B cell (primary cell): Measurements from ENCODE around the gene TM6SF1. TPM values are rescaled to one million over a fixed set of nuclear protein-coding genes. Genes with fewer than 3 reads are reported as not detected.
"Not testable (repeated sequence)": the region's sequence is repeated elsewhere in the genome, so short reads cannot be mapped to it uniquely, and the experiment has no call there.

ENCODE experiments used
- ATAC-seq: fragments of 200-7000 bp; cut with Tn5 transposase; one replicate; pipeline ENCODE4 v1.10.0; 2021; ENCODE audit warnings: low read depth, mild to moderate bottlenecking, moderate number of reproducible peaks, moderate library complexity
- CTCF ChIA-PET: fragments of 350-600 bp; sonication (Branson Sonifier 250); formaldehyde crosslinking; loops from one replicate; lab custom pipeline; 2021; ENCODE audit warnings: antibody characterized with exemption, inconsistent platforms; lab: Charles Lee
- POLR2A ChIA-PET: fragments of 350-600 bp; sonication (Branson Sonifier 250); formaldehyde crosslinking; loops from one replicate; lab custom pipeline; 2021; ENCODE audit warnings: antibody characterized with exemption; lab: Charles Lee
- DNase-seq: peaks from one replicate; pipeline ENCODE4 v3.0.0; 2013
- H2AFZ ChIP-seq: 2 replicates; pipeline ENCODE4 v1.6.1; 2012; ENCODE audit warnings: mild to moderate bottlenecking, low read depth, low read length; ENCODE audit not compliant: insufficient read depth, poor library complexity, severe bottlenecking
- H3K27ac ChIP-seq, 2 donors: 1 replicate in 1 of 2; 2 replicates in 1 of 2; pipeline ENCODE4 v1.5.1; 2012 to 2013; ENCODE audit warnings: low read length in 2 of 2, mild to moderate bottlenecking in 2 of 2, moderate library complexity in 1 of 2
- H3K27me3 ChIP-seq, 4 experiments: fragments of 200-600 bp in 1 of 4; sonication (generic) in 1 of 4; replicated peaks in 1 of 4; 1 replicate in 2 of 4; 2 replicates in 2 of 4; pipeline versions ENCODE4 v1.6.1 to v1.7.0; 2013 to 2016; ENCODE audit warnings: low read length in 3 of 4, mild to moderate bottlenecking in 2 of 4, mixed read lengths in 1 of 4, moderate library complexity in 1 of 4; ENCODE audit not compliant: insufficient read depth in 4 of 4, control insufficient read depth in 3 of 4; ENCODE audit errors: control extremely low read depth in 1 of 4
- H3K36me3 ChIP-seq, 2 experiments: replicated peaks in 1 of 2; 1 replicate in 1 of 2; 2 replicates in 1 of 2; pipeline versions ENCODE4 v1.6.1 to v1.7.1; 2013; ENCODE audit warnings: low read length in 1 of 2; ENCODE audit not compliant: insufficient read depth in 2 of 2, control insufficient read depth in 1 of 2; ENCODE audit errors: control extremely low read depth in 1 of 2, extremely low read depth in 1 of 2
- H3K4me1 ChIP-seq, 2 donors: fragments of 200-600 bp in 1 of 2; sonication (generic) in 1 of 2; 1 replicate in 1 of 2; 2 replicates in 1 of 2; pipeline versions ENCODE4 v1.5.1 to v1.6.1; 2013 to 2017; ENCODE audit warnings: low read length in 2 of 2; ENCODE audit not compliant: control insufficient read depth in 2 of 2, insufficient read depth in 2 of 2
- H3K4me2 ChIP-seq: replicated peaks from 2 replicates; pipeline ENCODE3; 2012; ENCODE audit warnings: mild to moderate bottlenecking, low read depth, low read length; ENCODE audit not compliant: poor library complexity, severe bottlenecking
- H3K4me3 ChIP-seq, 5 experiments: fragments of 200-600 bp in 1 of 5; sonication (generic) in 1 of 5; 1 replicate in 3 of 5; 2 replicates in 2 of 5; pipeline versions ENCODE4 v1.5.1 to v1.7.0; 2011 to 2016; ENCODE audit warnings: low read length in 4 of 5, mild to moderate bottlenecking in 4 of 5, low read depth in 2 of 5, control low read depth in 1 of 5, moderate library complexity in 1 of 5; ENCODE audit not compliant: insufficient read depth in 1 of 5; ENCODE audit errors: control extremely low read depth in 1 of 5, extremely low read depth in 1 of 5
- H3K79me2 ChIP-seq: fragments of 200-600 bp; sonication (generic); one replicate; pipeline ENCODE4 v1.6.0; 2016; ENCODE audit warnings: low read length; ENCODE audit not compliant: control insufficient read depth, insufficient read depth
- H3K9ac ChIP-seq: fragments of 200-600 bp; sonication (generic); 2 replicates; pipeline ENCODE4 v1.6.1; 2017; ENCODE audit warnings: mild to moderate bottlenecking, low read length, moderate library complexity
- H3K9me3 ChIP-seq, 3 donors: one replicate each; pipeline versions ENCODE4 v1.6.1 to v1.7.1; 2013; ENCODE audit warnings: low read length in 2 of 3; ENCODE audit not compliant: control insufficient read depth in 2 of 3, insufficient read depth in 1 of 3; ENCODE audit errors: control extremely low read depth in 1 of 3
- H4K20me1 ChIP-seq: 2 replicates; pipeline ENCODE4 v1.6.0; 2012; ENCODE audit warnings: mild to moderate bottlenecking, low read length; ENCODE audit not compliant: insufficient read depth, control insufficient read depth, poor library complexity, severe bottlenecking
- H3K27ac Mint-ChIP-seq: one replicate; pipeline ENCODE4 v1.8.0; 2021; ENCODE audit warnings: mixed read lengths
- H3K27me3 Mint-ChIP-seq: one replicate; pipeline ENCODE4 v1.8.0; 2021; ENCODE audit warnings: mixed read lengths
- H3K4me1 Mint-ChIP-seq: one replicate; pipeline ENCODE4 v1.8.0; 2021; ENCODE audit warnings: mixed read lengths
- H3K4me3 Mint-ChIP-seq: one replicate; pipeline ENCODE4 v1.8.0; 2021; ENCODE audit warnings: mixed read lengths
- H3K9me3 Mint-ChIP-seq: one replicate; pipeline ENCODE4 v1.8.0; 2022; ENCODE audit warnings: mixed read lengths; ENCODE audit not compliant: insufficient read depth
- CTCF ChIP-seq: fragments of 200-600 bp; IDR thresholded peaks from one replicate; pipeline ENCODE4 v1.8.0; 2022; ENCODE audit warnings: antibody characterized with exemption, mild to moderate bottlenecking
- EZH2 ChIP-seq: IDR thresholded peaks from 2 replicates; pipeline ENCODE4 v1.6.1; 2012; ENCODE audit warnings: borderline replicate concordance, low read depth, mild to moderate bottlenecking, moderate library complexity, low read length; ENCODE audit not compliant: insufficient read depth, poor library complexity, severe bottlenecking
- WGBS: methylation state at CpG from one replicate; pipeline ENCODE4 v1.1.5; 2013; ENCODE audit warnings: missing lambda C conversion rate; ENCODE audit not compliant: insufficient coverage; 5-methylcytosine and 5-hydroxymethylcytosine counted together
- intact Hi-C: fragments of 100-400 bp; cut with micrococcal nuclease; formaldehyde crosslinking; loops from one replicate; pipeline ENCODE4 v1.10.0; 2022
- polyA plus RNA-seq: library from polyadenylated mRNA; depleted of rRNA; stranded (reverse); fragments of >200 nt; gene quantifications from 2 replicates; pipeline ENCODE4 v1.2.3, GENCODE V29; 2012
- total RNA-seq, 2 donors: library from RNA; stranded (reverse); fragments of 120-200 nt in 1 of 2; gene quantifications; 1 replicate in 1 of 2; 2 replicates in 1 of 2; pipeline versions ENCODE4 v1.2.3 to v1.2.4, GENCODE V29; 2013 to 2022

TM6SF1 gene
- total and polyA plus RNA-seq, 2 donors (not counting 1 experiment from before 2014, with no cell fraction given): 1.1 to 1.6 TPM

- Histone ChIP-seq H3K79me2 (no peaks in the 10 kb centered on the region), H3K27ac (no peak overlapping the region), H3K9me3 (no peaks in the 10 kb centered on the region), H3K9ac (no peak overlapping the region), H3K36me3 (no peaks in the 10 kb centered on the region), H3K27me3 (no peaks in the 10 kb centered on the region), H2AFZ (no peak overlapping the region), H4K20me1 (no peaks in the 10 kb centered on the region), H3K4me1 (no peaks in the 10 kb centered on the region), H3K4me3 (no peak overlapping the region), H3K4me2 (no peak overlapping the region)
- ATAC-seq (no peak), DNase-seq (no peak)
- Mint-ChIP-seq H3K4me3 (no peak overlapping the region), H3K27me3 (no peaks in the 10 kb centered on the region), H3K4me1 (no peaks in the 10 kb centered on the region), H3K9me3 (no peaks in the 10 kb centered on the region), H3K27ac (no peak overlapping the region)
- 89% methylated on average over 1 of the region's 2 CpGs for WGBS
- intact Hi-C loops: no loop called here
- POLR2A ChIA-PET: no interaction called here
- TF ChIP-seq CTCF: no peak
- no peak for TF ChIP-seq EZH2
- CTCF ChIA-PET: no interaction called here
Observed at GRCh38 chr15:83129791-83130190, 22.3 kb downstream of the TM6SF1 start.

- Histone ChIP-seq H3K4me2 (no peak overlapping the region), H3K9ac (no peak overlapping the region), H3K4me1 (no peaks in the 10 kb centered on the region), H4K20me1 (no peaks in the 10 kb centered on the region), H3K36me3 (no peaks in the 10 kb centered on the region), H3K4me3 (no peak overlapping the region), H3K27me3 (no peaks in the 10 kb centered on the region), H3K79me2 (no peaks in the 10 kb centered on the region), H3K27ac (no peak overlapping the region), H3K9me3 (no peaks in the 10 kb centered on the region), H2AFZ (no peak overlapping the region)
- ATAC-seq: no peak
- no peak overlapping the region for H3K4me3 Mint-ChIP-seq
- CTCF ChIA-PET: no interaction called here
- no CpG with 5 or more reads among the region's 4 CpGs for WGBS
- H3K27me3 Mint-ChIP-seq: peaks cover 5% of the 10 kb centered on the region
- H3K27ac Mint-ChIP-seq: no peak overlapping the region
- intact Hi-C loops: no loop called here
- POLR2A ChIA-PET: no interaction called here
- DNase-seq: no peak
- TF ChIP-seq CTCF (no peak), EZH2 (no peak)
- no peaks in the 10 kb centered on the region for H3K4me1 Mint-ChIP-seq
- no peaks in the 10 kb centered on the region for H3K9me3 Mint-ChIP-seq
Observed at GRCh38 chr15:83132861-83133523, 25.5 kb downstream of the TM6SF1 start.

- not testable (repeated sequence) for H3K4me2 ChIP-seq
Observed at GRCh38 chr15:83142151-83142550, 34.7 kb downstream of the TM6SF1 start.

More at GRCh38 chr15:83142151-83142550, 34.7 kb downstream of the TM6SF1 start:
- DNase-seq, H3K9me3 ChIP-seq, H3K4me3 ChIP-seq, H3K9me3 Mint-ChIP-seq, H3K36me3 ChIP-seq, POLR2A ChIA-PET, H2AFZ ChIP-seq, intact Hi-C loops, H3K4me3 Mint-ChIP-seq, ATAC-seq, H3K27me3 ChIP-seq, H3K9ac ChIP-seq, H4K20me1 ChIP-seq, H3K79me2 ChIP-seq, H3K4me1 Mint-ChIP-seq, H3K4me1 ChIP-seq, H3K27ac Mint-ChIP-seq, H3K27ac ChIP-seq: not testable (repeated sequence)
- peaks cover 12% of the 10 kb centered on the region for H3K27me3 Mint-ChIP-seq
- no CpG with 5 or more reads among the region's 3 CpGs for WGBS
- CTCF ChIA-PET: interaction anchor here (0.6 kb wide), 1 partner anchor 24 kb away, joined by 3 read pairs; no protein-coding TSS in a partner anchor
